Caco-2 (cell line): ENCODE results near the gene SHPK. TPM values are rescaled to one million over a fixed set of nuclear protein-coding genes. Genes with fewer than 3 reads are reported as not detected.

Source experiments
- BruUV-seq: library from RNA; stranded (reverse); fragments of 400-500 nt; replicated peaks from 2 replicates; lab custom pipeline; 2021; lab: Mats Ljungman, UMichigan
- CTCF ChIA-PET: fragments of 300-600 bp; sonication (Branson Sonifier 250); formaldehyde crosslinking; loops from one replicate; lab custom pipeline; 2022; ENCODE audit warnings: antibody characterized with exemption; lab: Charles Lee
- POLR2A ChIA-PET: fragments of 300-600 bp; sonication (Branson Sonifier 250); formaldehyde crosslinking; loops from one replicate; lab custom pipeline; 2022; ENCODE audit warnings: antibody characterized with exemption; lab: Charles Lee
- DNase-seq, 2 experiments: peaks; one replicate each; pipeline versions ENCODE4 v3.0.0 to v3.0.0-alpha.2; 2020 to 2022
- H3K27me3 ChIP-seq: replicated peaks from 2 replicates; pipeline ENCODE4 v1.6.0; 2011; ENCODE audit warnings: low read length; ENCODE audit not compliant: control insufficient read depth, insufficient read depth
- H3K36me3 ChIP-seq: 2 replicates; pipeline ENCODE4 v1.5.1; 2011; ENCODE audit warnings: low read length; ENCODE audit not compliant: control insufficient read depth, insufficient read depth
- H3K4me1 ChIP-seq: fragments of 250-450 bp; sonication (Bioruptor Pico); 2 replicates; pipeline ENCODE4 v1.5.1; 2020; ENCODE audit warnings: mild to moderate bottlenecking
- H3K4me3 ChIP-seq: 2 replicates; pipeline ENCODE4 v1.5.1; 2011; ENCODE audit warnings: low read depth, mild to moderate bottlenecking, control low read depth, low read length
- H3K9me3 ChIP-seq: fragments of 250-450 bp; sonication (Bioruptor Pico); 2 replicates; pipeline ENCODE4 v1.5.1; 2020; ENCODE audit warnings: mild to moderate bottlenecking, moderate library complexity
- H3K27ac Mint-ChIP-seq: one replicate; pipeline ENCODE4 v1.8.0; 2022; ENCODE audit warnings: mixed read lengths; ENCODE audit not compliant: unreplicated experiment
- H3K27me3 Mint-ChIP-seq: one replicate; pipeline ENCODE4 v1.8.0; 2022; ENCODE audit warnings: mixed read lengths; ENCODE audit not compliant: insufficient read depth, unreplicated experiment
- H3K36me3 Mint-ChIP-seq: one replicate; pipeline ENCODE4 v1.8.0; 2022; ENCODE audit warnings: mild to moderate bottlenecking, mixed read lengths; ENCODE audit not compliant: insufficient read depth, unreplicated experiment
- H3K4me1 Mint-ChIP-seq: one replicate; pipeline ENCODE4 v1.8.0; 2022; ENCODE audit warnings: low read depth, mixed read lengths; ENCODE audit not compliant: unreplicated experiment
- H3K4me3 Mint-ChIP-seq: one replicate; pipeline ENCODE4 v1.8.0; 2022; ENCODE audit warnings: mild to moderate bottlenecking, moderate library complexity, mixed read lengths; ENCODE audit not compliant: unreplicated experiment
- H3K9me3 Mint-ChIP-seq: one replicate; pipeline ENCODE4 v1.8.0; 2022; ENCODE audit warnings: mixed read lengths; ENCODE audit not compliant: unreplicated experiment
- intact Hi-C: fragments of 100-400 bp; cut with micrococcal nuclease; formaldehyde crosslinking; loops from one replicate; pipeline ENCODE4 v1.10.0; 2022; ENCODE audit not compliant: unreplicated experiment
- total RNA-seq: library from RNA; stranded (reverse); gene quantifications from 2 replicates; pipeline ENCODE4 v1.2.3, GENCODE V29; 2022
- TF ChIP-seq, protein P1 (sequence below), 2 experiments: fragments of 200-600 bp in 1 of 2; IDR thresholded peaks; 1 replicate in 1 of 2; 2 replicates in 1 of 2; pipeline versions ENCODE4 v1.5.1 to v1.8.0; 2011 to 2022; ENCODE audit warnings: antibody characterized with exemption in 1 of 2, control low read depth in 1 of 2, inconsistent platforms in 1 of 2, low read depth in 1 of 2, low read length in 1 of 2, mild to moderate bottlenecking in 1 of 2, moderate library complexity in 1 of 2; ENCODE audit not compliant: insufficient read depth in 1 of 2, severe bottlenecking in 1 of 2, unreplicated experiment in 1 of 2

SHPK gene
- total RNA-seq, 1 experiment from 2014 or later: 17.7 TPM

DNA sequence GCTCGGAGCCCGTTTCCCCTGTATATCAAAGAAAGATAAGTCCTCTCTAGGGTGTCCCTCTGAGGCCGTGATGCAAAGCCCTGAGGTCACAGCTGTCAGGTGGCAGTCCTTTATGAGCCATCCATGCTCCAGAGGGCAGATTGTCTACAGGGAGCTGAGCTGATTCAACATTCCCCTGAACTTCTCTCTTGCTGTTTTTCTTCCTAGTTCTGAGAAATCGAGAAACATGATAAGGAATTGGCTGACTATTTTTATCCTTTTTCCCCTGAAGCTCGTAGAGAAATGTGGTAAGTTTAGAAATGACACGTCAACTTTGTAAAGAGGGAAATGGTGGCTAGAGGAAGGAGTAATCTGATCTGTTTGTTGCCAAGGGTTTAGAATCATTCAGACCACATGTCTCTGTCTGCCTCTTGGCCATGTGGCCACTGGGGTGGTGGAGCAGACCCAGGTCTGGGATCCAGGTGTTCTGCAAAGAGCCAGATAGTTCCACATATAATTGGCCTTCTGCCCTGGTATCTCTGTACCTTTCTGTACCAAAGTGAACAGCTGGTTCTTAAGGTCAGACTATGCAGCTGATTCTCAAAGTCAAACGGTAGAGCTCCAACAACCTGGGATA lies 4.0 kb upstream of the SHPK start:
- ChIA-PET POLR2A (no interaction called here), CTCF (no interaction called here)
- Histone ChIP-seq H3K4me3 (no peak overlapping the region), H3K36me3 (no peaks in the 10 kb centered on the region), H3K27me3 (no peaks in the 10 kb centered on the region), H3K9me3 (no peaks in the 10 kb centered on the region), H3K4me1 (no peaks in the 10 kb centered on the region)
- TF ChIP-seq, protein P1, sequence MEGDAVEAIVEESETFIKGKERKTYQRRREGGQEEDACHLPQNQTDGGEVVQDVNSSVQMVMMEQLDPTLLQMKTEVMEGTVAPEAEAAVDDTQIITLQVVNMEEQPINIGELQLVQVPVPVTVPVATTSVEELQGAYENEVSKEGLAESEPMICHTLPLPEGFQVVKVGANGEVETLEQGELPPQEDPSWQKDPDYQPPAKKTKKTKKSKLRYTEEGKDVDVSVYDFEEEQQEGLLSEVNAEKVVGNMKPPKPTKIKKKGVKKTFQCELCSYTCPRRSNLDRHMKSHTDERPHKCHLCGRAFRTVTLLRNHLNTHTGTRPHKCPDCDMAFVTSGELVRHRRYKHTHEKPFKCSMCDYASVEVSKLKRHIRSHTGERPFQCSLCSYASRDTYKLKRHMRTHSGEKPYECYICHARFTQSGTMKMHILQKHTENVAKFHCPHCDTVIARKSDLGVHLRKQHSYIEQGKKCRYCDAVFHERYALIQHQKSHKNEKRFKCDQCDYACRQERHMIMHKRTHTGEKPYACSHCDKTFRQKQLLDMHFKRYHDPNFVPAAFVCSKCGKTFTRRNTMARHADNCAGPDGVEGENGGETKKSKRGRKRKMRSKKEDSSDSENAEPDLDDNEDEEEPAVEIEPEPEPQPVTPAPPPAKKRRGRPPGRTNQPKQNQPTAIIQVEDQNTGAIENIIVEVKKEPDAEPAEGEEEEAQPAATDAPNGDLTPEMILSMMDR (IDR thresholded peaks at IDR 0.05; ENCODE audit: insufficient read depth in 1 of 2, low read depth in 1 of 2, low read length in 1 of 2, severe bottlenecking in 1 of 2, unreplicated experiment in 1 of 2): no peak
- no peaks in the 10 kb centered on the region for H3K9me3 Mint-ChIP-seq
- H3K4me1 Mint-ChIP-seq: no peaks in the 10 kb centered on the region
- no peaks in the 10 kb centered on the region for H3K27me3 Mint-ChIP-seq
- H3K36me3 Mint-ChIP-seq: peaks cover 6% of the 10 kb centered on the region
- H3K4me3 Mint-ChIP-seq: no peak overlapping the region
- intact Hi-C loops: no loop called here
- H3K27ac Mint-ChIP-seq: no peak overlapping the region
- no peak for DNase-seq
- BruUV-seq: no TSS peak

DNA sequence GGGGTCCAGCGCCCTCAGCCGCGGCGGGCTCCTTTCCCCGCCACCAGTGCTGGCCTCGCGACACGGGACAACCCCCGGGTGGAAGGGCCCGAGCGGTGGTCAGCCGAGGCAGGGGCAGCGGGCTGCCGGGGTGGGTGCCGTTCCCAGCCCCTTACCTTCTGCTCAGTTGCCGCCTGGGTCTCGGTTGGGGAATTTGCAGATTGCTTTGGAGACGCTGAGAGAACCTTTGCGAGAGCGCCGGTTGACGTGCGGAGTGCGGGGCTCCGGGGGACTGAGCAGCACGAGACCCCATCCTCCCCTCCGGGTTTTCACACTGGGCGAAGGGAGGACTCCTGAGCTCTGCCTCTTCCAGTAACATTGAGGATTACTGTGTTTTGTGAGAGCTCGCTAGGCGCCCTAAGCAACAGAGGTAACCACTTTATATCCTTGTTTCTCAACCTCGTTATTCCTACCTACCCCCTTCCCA lies 891 bp upstream of the SHPK start:
- TSS peak; percentile 45 for BruUV-seq
- peak overlapping the region; percentile 81 for H3K4me3 Mint-ChIP-seq

DNA sequence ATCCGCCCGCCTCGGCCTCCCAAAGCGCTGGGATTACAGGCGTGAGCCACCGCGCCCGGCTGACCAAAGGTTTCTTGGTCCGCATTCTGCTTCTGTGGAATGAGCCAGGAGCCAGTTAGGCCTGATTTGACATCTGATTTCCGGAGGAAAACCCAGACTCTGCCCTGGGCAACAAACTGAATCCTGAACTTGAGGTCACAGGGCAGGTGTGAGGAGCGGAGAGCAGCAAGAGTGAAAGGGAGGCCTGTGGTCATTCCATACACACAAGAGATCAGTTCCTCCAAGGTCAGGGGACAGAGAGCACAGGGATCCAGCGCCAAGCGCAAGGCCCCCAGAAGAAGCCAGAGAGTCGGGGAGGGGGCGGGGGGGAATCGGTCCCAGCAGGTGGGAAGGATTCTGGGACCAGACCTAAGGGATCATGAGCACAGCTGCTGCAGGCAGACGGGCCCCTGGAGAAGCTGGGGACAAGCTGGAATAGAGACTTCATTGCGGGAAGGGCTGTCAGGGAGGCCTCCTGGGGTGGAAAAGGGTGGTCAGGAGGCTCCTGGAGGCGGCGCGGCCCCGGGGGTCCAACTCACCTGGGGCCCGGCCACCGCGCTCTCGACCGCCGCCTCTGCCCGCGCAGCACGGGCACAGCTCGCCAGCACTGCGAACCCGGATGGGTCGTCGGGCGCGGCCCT lies 436 bp downstream of the SHPK start:
- peak overlapping the region; percentile 76 for H3K4me3 ChIP-seq
- TF ChIP-seq, protein P1 (IDR thresholded peaks at IDR 0.05; ENCODE audit: insufficient read depth in 1 of 2, low read depth in 1 of 2, low read length in 1 of 2, severe bottlenecking in 1 of 2, unreplicated experiment in 1 of 2): no peak
- intact Hi-C loops: loop anchor here (1.0 kb wide), 1 partner anchor 23 kb away; no protein-coding TSS in a partner anchor
- Mint-ChIP-seq H3K9me3 (no peaks in the 10 kb centered on the region), H3K27ac (peak overlapping the region; percentile 99), H3K27me3 (no peaks in the 10 kb centered on the region), H3K4me3 (peak overlapping the region; percentile 81), H3K4me1 (no peaks in the 10 kb centered on the region), H3K36me3 (peaks cover 6% of the 10 kb centered on the region)
- no peaks in the 10 kb centered on the region for H3K9me3 ChIP-seq
- no peaks in the 10 kb centered on the region for H3K27me3 ChIP-seq
- BruUV-seq: TSS peak; percentile 51
- no peaks in the 10 kb centered on the region for H3K4me1 ChIP-seq
- POLR2A ChIA-PET: interaction anchor here (0.7 to 1.4 kb wide), 5 partner anchors 12 to 846 kb away, joined by 3 to 9 read pairs (median 6); no protein-coding TSS in a partner anchor
- CTCF ChIA-PET: interaction anchor here (1.0 to 1.7 kb wide), 3 partner anchors 12 to 587 kb away, joined by 3 to 6 read pairs (median 4); no protein-coding TSS in a partner anchor
- DNase-seq: peak; percentile 56 to 68
- H3K36me3 ChIP-seq: no peaks in the 10 kb centered on the region

More for the DNA sequence above, 891 bp upstream of the SHPK start:
- Mint-ChIP-seq H3K27ac (peak overlapping the region; percentile 99), H3K4me1 (no peaks in the 10 kb centered on the region), H3K9me3 (no peaks in the 10 kb centered on the region), H3K27me3 (no peaks in the 10 kb centered on the region), H3K36me3 (peaks cover 6% of the 10 kb centered on the region)
- H3K27me3 ChIP-seq: no peaks in the 10 kb centered on the region
- no peak for DNase-seq
- CTCF ChIA-PET: interaction anchor here (0.7 to 1.7 kb wide), 2 partner anchors 30 to 35 kb away, joined by 4 to 6 read pairs; no protein-coding TSS in a partner anchor
- H3K36me3 ChIP-seq: no peaks in the 10 kb centered on the region
- POLR2A ChIA-PET: interaction anchor here (1.0 to 1.4 kb wide), 2 partner anchors 30 to 107 kb away, joined by 9 read pairs; no protein-coding TSS in a partner anchor
- H3K9me3 ChIP-seq: no peaks in the 10 kb centered on the region
- H3K4me3 ChIP-seq: peak overlapping the region; percentile 76
- H3K4me1 ChIP-seq: no peaks in the 10 kb centered on the region
- intact Hi-C loops: loop anchor here (1.0 kb wide), 1 partner anchor 25 kb away; no protein-coding TSS in a partner anchor
- TF ChIP-seq, protein P1 (IDR thresholded peaks at IDR 0.05; ENCODE audit: insufficient read depth in 1 of 2, low read depth in 1 of 2, low read length in 1 of 2, severe bottlenecking in 1 of 2, unreplicated experiment in 1 of 2): no peak
